Kidney tubule cell (primary cell): Measurements from ENCODE around the gene ICAM5.

Experiments
- DNase-seq: peaks from one replicate; pipeline ENCODE4 v3.0.0-alpha.2; 2018; ENCODE audit warnings: low spot score

ICAM5 gene

GRCh38 chr19:10291554-10292205 lies 1.9 kb downstream of the ICAM5 start:
- no peak for DNase-seq

GRCh38 chr19:10292206-10292788 lies 2.5 kb downstream of the ICAM5 start:
- peak; percentile 59 for DNase-seq

GRCh38 chr19:10292789-10293636 lies 3.3 kb downstream of the ICAM5 start:
- no peak for DNase-seq

GRCh38 chr19:10293637-10294367 lies 4.0 kb downstream of the ICAM5 start:
- DNase-seq = no peak

GRCh38 chr19:10294368-10294697 lies 4.6 kb downstream of the ICAM5 start:
- DNase-seq = no peak

- DNase-seq = no peak
Measured at GRCh38 chr19:10295305-10295846, 5.6 kb downstream of the ICAM5 start.

GRCh38 chr19:10295847-10296591 lies 6.3 kb downstream of the ICAM5 start:
- no peak for DNase-seq

- no peak for DNase-seq
Measured at GRCh38 chr19:10299545-10300458, 10.1 kb downstream of the ICAM5 start.

GRCh38 chr19:10305139-10305806 lies 15.5 kb downstream of the ICAM5 start:
- DNase-seq = no peak

- no peak for DNase-seq
Measured at GRCh38 chr19:10306327-10306726, 16.6 kb downstream of the ICAM5 start.

GRCh38 chr19:10309423-10309822 lies 19.7 kb downstream of the ICAM5 start, which contains the start of gene ZGLP1:
TSS of gene ZGLP1 (minus strand) at chr19:10309815.
- no peak for DNase-seq

GRCh38 chr19:10315335-10316214 lies 25.8 kb downstream of the ICAM5 start, which contains the start of gene FDX2:
TSS of gene FDX2 (minus strand) at chr19:10316015. CDS start at chr19:10315996, 19 bp downstream.
- peak; percentile 90 for DNase-seq

GRCh38 chr19:10316229-10317044 lies 26.7 kb downstream of the ICAM5 start:
- no peak for DNase-seq

- no peak for DNase-seq
Measured at GRCh38 chr19:10317045-10317856, 27.5 kb downstream of the ICAM5 start.

- DNase-seq = no peak
Measured at GRCh38 chr19:10317857-10318462, 28.2 kb downstream of the ICAM5 start.
